Anterior cingulate cortex (tissue), 58 donors: ENCODE data around the gene PCYT2.
"Not testable (repeated sequence)": the region's sequence is repeated elsewhere in the genome, so short reads cannot be mapped to it uniquely, and the experiment has no call there.

ENCODE experiments used
- DNase-seq, 58 donors: peaks; one replicate each; lab custom pipeline; 2025; lab: John Stamatoyannopoulos, UW

The PCYT2 gene

GRCh38 chr17:81928544-81929252 lies 17.5 kb upstream of the PCYT2 start:
- no peak for DNase-seq

DNA sequence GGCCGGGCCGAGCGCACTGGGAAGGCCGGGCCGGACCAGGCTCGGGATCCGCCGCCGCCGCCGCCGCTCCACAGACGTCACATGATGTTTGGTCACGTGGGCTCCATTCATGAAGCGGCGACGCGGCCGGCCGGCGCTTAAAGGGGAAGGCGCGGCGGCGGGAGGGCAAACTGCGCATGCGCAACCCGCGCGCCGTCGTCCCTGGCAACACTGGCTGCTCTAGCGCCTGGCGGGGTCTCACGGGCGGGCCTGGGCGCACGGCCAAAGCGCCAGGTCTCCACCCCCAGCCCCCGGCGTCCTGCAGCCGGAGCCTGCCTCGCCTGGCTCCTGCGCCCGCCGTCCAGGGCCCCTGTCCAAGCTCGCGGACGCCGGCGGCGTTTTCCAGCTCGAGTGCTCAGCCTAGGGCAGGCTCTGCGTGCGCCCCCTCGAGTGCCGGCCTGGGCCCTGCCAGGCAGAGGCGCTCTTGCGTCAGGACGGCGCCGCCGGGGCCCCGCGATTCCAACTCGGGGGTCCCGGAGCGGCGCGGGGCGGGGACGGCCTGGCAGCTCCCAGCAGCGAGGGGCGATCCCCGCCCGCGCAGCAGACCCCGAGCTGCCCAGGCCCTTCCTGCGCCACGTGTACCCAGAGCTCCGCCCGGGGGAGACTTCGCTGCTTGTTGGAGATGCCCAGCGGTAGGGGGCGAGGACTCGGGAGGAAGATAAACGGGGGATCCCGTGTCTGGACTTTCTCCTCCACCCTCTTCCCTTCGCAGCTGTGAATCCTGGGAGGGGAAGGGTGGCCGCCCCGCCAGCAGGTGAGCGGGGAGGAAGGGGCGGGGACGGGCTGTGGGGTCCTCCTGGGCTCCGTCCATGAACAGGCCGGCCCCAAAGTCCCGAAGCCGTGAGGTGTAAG lies 16.7 kb upstream of the PCYT2 start, which contains the start of gene MAFG:
MAFG (minus strand) TSS at position 83 of the 891 bp plus-strand sequence. CDS start 4,550 bp downstream, outside the sequence.
- DNase-seq: peak; percentile 35 to 96 (median 86)

DNA sequence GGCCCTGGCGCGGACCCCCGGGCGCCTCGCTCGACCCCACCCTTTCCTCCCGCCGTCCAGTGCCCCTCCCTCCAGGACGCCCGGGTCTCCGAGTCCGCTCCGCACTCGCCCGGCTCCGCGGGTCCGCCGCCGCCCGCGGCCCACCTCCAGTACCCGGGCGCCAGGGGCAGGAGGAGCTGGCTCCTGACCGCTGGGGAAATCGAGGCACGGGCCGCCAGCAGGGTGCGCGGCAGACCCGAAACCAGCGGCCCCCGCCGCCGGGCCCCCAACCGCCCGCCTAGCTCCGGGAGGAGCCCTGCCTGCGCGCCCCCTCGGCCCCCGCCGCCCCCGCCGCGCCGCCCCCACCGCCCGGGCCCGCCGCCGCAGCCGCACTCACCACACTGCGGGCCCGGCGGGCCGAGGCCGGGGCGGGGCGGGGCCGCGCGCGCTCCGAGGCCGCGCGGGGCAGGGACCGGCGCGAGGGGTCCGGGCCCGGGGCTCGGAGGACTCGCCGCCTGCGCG lies 16.0 kb upstream of the PCYT2 start:
- DNase-seq: no peak

DNA sequence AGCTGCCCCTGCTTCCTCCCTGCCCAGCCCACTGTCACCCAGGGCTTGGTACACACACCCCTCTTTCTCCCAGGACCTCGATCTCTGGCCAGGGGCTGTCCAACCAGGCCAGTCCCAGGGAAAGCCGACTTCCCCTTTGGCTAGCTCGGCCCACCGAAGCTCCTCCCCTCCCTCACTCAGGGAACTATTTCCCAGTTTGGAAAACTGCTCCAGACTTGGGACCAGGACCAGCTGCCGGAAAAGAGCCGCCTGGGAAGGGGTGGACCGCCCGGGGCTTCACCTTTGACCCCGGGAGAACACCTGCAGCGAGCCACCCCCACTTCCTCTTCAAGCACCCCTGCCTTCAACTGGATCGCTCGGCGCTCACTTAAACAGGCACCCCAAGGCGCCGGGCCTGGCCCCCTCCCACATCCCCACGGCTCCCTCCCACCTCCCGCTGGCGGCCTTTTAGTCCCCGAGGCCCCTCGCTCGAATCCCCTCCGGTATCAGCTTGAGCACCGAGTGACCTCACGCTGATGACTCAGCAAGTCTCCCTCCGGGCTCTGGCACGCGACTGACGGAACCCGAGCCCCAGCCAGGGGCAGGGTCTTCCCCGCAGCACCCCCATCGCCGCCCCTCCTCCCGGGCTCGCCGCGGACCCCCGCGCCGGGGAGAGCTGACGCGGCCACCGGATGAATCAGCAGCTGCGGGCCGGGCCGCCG lies 15.4 kb upstream of the PCYT2 start:
- peak in 41 of 58 donors; percentile 13 to 65 (median 45) for DNase-seq

DNA sequence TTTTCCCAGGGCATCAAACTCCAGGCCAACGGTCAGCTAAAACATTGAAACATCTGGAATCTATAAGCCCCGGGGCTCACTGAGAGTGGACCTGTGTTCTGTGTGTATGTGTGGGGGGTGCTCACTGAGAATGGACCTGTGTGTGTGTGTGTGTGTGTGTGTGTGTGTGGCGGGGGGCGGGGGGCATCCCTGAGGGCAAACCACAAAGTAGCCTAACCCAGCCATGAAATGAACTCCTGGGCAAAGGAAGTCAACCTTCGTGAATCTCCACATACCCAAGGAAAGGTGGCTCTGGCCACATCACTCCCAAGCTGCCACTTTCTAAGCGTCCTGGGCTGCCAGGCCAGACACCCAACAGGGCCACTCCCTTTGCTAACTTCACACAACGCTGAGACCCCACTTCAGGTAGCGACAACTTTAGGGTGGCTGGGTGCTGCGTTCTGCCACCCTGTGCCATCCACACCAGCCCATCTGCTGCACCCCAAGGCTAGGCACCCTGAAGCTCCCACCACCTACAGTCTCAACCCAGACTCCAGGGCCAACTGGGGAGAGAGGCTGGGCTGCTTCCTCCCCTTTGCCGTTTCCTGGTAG lies 14.8 kb upstream of the PCYT2 start:
- DNase-seq: no peak

GRCh38 chr17:81924557-81925532 lies 13.6 kb upstream of the PCYT2 start:
- DNase-seq: no peak

DNA sequence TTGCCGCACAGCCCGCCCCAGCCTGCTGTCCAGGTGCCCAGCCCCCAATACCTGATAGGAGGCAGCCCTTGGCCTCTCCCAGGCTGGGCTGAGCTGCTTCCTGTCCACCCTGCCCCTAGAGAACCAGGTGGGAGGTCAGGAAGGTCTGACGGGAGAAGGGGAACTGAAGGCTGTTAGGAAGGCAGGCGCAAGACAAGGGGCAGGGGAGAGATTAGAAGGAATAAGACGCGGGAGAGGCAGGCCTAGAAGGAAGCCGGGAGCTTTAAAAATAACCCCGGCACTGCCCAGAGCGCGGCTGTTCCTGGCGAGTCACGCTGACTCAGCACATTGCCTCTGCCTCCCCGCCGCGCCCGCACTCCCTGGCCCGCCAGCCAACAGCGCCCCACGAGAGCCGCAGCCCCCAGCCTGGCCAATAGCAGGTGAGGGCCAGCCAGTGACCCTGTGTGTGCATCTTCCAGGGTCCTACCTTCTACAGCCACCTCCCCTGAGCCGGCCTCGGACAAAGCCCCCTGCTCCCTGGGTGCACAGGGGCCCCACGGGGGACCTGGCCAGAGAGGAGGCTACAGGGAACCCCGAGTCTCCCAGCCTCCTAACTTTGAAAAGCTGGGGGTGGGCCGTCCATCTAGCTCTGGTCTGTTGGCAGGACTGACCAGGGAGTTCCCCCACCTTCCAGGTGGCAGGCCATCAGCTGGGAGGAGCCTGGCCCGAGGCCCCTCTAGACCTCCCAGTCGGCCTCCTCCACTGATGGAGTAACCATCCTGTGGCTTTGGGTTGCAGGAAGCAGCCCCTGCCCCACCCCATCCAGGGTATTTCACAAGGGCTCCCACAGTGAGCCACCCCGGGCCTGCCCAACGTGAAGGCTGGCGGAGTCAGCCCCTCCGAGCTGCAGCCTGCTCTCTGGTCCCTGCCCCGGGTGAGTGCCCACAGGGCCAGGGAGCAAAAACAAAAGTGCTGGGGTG lies 12.4 kb upstream of the PCYT2 start:
- peak in 41 of 58 donors; percentile 8 to 69 (median 38) for DNase-seq

DNA sequence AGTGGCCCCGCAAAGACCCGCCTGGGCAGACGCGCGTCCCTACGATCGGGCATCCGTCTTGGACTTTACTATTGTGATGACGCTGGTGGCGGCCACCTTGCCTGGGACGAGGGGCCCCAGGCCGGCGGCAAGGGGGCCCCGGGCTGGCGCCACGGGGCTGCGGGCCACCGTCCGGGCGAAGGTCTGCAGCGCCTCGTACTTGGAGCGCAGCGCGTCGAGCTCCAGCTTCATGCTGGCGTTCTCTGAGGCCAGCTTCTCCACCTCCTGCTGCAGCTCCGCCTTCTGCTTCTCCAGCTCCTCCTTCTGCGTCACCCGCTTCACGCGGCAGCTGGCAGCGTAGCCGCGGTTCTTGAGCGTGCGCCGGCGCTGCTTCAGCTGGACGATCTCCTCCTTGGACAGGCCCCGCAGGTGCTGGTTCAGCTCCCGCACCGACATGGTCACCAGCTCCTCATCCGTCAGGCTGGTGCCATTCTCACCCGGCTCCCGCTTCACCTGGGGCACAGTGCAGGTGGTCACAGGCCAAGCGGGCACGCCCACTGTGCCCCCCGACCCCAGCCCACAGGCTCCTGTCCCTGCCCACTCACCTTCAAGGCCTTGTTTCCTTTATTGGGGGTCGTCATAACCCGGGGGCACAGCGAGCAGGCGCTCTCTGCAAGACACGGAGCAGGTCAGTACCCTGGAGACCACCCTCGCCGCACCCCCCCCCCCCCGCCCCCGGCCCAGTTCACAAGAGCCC lies 11.5 kb upstream of the PCYT2 start:
- no peak for DNase-seq

DNA sequence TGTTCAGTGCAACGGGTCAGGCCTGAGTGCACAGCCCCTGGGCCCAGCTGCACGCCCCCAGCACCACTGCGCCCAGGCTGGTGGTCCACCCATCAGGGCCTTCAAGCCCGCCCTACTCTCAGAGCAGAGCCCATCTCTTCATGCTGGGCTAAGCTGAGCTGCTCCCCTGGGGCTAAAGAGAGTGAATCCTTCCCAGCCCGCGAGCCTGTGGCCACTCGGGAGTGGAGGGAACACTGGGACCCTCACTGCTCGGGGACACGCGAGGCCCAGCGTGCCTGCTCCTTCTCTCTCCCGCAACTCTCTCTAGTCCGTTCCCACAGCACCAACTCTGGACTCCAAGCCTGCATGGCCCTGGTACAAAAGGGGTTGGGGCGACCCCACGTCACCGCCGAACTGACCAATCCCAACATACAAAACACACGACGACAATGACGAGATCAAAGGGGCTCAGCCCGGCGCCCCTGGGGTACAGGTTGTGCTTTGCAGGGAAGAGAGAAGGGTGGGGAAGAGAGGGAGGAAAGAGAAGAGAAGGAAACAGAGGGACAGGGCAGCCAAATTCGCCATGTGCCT lies 10.9 kb upstream of the PCYT2 start:
- DNase-seq: no peak

- DNase-seq: no peak
Measured at GRCh38 chr17:81921537-81921862, 10.3 kb upstream of the PCYT2 start.

DNA sequence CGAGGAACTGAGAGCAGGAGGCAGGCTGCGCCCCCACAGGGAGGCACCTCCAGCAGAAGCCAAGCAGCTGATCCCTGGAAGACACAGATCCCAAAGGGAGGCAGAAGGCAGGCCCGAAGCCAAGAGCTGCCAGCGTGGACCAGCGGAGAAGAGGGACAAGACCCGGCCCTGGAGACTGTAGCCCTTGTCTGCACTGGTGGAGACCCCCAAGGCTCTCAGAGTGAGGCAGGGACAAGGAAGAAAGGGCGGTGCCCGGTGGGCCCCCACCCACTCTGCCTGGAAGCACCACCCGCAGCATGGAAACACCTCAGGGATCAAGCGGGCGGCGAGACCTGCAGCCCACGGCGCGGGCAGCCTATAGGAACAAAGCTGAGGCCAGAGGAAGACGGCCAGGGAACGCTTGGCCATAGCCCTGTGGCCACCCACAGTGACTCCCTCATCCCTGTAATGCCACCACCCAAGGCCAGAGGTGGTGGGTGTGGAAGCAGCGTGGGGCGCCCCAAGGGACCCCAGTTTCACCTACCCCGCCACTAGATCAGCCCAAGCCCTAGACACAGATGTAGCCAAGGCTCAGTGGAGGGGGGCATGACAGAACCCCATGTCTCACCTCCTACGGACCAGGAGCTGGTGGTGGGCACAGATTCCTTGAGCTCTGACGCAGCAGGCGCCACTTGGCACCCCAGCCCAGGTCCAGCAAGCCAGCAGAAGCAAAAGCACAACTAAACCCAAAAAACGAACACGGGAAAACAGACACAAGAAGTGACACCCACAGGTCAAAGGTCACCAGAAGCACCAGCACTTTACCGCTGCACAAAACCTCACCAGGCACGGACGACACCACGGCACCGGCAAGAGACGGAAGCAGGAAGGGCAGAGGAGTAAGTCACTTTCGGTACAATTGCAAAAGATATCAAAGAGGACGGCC lies 9.7 kb upstream of the PCYT2 start:
- peak in 2 of 58 donors; percentile 25 to 33 for DNase-seq

- DNase-seq: no peak
Measured at GRCh38 chr17:81918832-81919545, 7.8 kb upstream of the PCYT2 start.

- not testable (repeated sequence) for DNase-seq
Measured at GRCh38 chr17:81918333-81918669, 7.1 kb upstream of the PCYT2 start.

- peak in 56 of 58 donors; percentile 16 to 86 (median 75) for DNase-seq
Measured at GRCh38 chr17:81917565-81918332, 6.5 kb upstream of the PCYT2 start, which contains the start of gene SIRT7. Gene SIRT7 (minus strand): TSS chr17:81918176. CDS start chr17:81918131, 45 bp downstream.
